Measurements from ENCODE around the gene VPS45.
"Not testable (repeated sequence)": the region's sequence is repeated elsewhere in the genome, so short reads cannot be mapped to it uniquely, and the experiment has no call there.

VPS45 gene

GRCh38 chr1:150161747-150162581 lies 94.4 kb downstream of the VPS45 start:
- peak in 1 of 5 experiments; percentile 50 for DNase-seq

- DNase-seq: no peak
Measured at GRCh38 chr1:150162582-150162861, 94.9 kb downstream of the VPS45 start.

DNA sequence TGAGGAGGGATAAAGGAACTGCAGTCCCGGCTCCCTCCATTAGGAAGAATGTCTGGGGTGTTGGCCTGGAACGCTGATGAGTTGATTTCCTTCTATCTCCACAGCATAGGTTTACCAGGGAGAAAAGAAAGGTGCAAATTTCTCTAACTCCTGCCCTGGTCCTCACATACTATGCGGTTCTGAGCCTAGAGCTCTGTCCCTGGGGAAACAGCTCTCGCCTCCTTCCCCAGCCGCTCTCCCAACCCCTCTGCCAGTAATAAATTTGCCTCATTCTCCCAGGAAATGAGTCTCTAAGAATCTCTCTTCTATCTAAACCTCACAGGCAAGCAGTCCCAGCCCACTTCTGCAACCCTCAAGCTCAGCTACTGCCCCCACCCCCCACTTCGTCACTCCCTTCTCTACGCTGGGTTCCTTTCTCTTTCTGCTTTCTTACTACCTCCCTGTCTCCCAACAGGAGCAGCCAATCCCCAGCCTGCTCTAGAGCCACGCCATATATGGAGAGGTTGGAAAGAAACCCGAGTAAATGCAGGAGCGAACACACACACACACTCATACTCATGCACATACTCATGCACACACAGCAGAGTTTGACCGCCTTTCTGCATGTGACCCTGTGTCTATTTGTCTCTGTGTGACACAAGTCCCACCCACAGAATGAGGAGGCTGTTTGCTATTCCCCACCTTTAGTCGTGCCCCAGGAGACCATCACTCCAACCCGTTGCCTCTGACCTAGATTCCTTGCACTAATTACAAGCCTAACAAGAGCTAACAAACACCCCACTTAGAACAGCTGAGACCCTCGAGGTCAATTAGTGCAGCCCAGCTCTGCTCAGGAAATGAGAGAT lies 95.5 kb downstream of the VPS45 start:
- DNase-seq: no peak

- DNase-seq: no peak
Measured at GRCh38 chr1:150164224-150164623, 96.6 kb downstream of the VPS45 start.

DNA sequence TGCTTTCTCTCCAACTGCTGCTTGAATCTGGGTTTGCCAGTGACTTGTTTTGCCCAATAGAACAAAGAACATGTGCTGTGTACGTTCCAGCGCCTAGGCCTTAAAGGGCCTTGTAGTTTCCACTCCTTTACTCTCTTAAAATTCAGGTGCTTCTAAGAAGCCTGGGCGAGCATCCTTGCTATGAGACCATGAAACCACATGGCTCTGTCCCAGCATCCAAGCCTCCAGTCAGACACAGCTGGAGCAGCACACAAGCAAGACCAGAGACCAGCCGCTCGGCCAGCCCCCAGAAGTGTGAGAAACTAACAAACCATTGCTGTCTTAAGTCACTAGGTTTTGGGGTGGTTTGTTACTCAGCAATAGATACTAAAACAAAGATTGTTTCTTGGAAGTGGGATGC lies 97.2 kb downstream of the VPS45 start:
- DNase-seq: no peak

DNA sequence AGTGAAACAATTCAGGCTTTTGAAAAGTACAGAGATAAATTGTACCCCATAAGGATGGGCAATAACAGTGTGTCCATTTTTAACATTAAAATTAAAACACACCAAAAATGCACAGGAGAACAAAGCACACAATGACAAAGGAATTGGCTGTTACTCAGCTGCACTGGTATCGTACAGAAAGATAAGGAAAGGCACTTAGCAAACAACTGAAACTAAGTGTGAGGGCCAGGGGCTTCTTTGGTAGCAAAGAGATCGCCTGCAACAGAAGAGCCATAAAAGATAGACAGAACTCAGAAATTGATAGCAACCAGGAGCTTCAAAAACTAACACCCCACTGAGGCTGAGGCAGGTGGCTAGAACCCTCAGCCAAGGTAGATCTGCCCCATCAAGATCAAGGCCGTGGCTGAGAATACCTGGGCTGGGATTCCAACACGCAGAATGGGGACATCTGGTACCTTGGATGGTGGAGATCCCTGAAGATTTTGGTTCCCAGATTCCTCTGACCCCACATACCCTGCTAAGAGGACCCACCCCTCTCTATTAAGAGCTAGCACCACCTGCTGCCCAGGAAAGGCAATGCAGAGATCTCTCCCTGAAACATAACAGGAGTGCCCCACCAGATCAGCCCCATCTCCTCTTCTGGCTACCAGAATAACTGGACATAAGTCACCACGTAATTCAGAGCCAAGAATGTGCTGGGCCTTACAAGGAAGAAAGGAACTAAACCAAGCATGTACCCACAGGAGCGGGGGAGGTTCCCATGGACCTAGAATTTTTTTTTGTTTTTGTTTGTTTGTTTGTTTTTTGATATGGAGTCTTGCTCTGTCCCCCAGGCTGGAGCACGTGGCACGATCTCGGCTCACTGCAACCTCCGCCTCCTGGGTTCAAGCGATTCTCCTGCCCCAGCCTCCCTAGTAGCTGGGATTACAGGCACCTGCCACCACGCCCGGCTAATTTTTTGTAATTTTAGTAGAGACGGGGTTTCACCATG lies 98.3 kb downstream of the VPS45 start:
- peak in 3 of 5 experiments; percentile 28 to 47 (median 39) for DNase-seq

DNA sequence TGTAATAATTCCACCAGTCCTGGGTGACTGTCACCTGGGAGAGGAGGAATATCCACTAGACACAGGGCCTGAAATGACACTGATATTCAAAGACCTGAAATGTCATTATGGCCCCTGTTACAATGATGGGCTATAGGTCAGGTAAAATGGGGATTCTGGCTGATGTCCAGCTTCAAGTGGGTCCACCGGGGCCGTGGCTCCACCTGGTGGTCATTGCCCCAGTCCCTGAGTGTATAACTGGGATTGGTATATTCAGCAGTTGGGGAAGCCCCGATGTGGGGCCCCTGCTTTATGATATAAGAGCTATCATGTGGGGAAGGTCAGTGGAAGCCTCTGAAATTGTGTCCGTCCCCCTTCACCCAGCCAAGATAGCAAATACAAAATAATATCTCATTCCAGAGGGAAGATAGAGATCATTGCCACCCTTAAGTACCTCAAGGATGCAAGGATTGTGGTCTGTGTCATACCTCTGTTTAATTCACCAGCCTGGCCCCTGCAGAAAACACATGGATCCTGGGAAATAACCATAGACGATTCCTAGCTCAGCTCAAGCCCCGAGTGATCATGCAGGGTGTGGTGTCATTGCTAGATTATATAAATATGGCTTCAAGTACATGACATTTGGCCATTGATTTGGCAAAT lies 101.5 kb downstream of the VPS45 start:
- peak in 3 of 5 experiments; percentile 21 to 43 (median 34) for DNase-seq

- no peak for DNase-seq
Measured at GRCh38 chr1:150171801-150172200, 104.2 kb downstream of the VPS45 start.

DNA sequence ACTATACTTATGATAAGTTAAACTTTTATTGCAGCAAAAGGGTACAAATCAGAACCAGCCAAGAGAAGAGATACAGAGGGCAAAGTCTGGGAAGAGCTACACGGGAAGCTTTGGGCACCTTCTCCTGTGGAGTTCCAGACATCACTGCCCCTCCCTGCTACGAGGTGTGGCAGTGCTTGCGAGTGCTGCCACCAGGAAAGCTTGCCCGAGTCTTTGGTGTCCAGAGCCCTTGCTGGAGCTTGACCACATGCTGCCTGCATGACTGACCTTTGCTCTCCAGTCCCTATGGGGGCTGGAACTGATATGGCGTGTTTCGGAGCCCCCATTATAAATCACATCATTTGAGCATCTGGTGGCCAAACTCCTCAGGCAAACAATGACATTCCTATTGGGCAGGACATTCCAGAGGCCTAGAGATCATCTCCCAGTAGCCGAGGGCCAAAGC lies 105.6 kb downstream of the VPS45 start:
- DNase-seq: no peak

DNA sequence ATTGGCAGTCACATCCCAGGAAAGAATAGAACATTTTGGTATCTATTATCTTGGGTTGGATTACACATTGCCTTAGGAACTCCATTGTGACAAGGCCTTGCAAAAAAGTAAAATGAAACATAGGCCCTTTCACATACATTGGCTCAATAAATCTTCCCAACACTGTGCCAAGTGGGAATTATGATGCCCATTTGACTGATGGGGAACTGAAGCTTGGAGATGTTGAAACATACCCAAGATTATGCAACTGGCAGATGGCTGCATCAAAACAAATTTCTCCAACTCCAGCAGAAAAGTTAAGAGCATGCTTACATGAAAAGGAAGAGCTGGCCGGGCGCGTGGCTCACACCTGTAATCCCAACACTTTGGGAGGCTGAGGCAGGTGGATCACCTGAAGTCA lies 109.0 kb downstream of the VPS45 start:
- no peak for DNase-seq

GRCh38 chr1:150178548-150178947 lies 111.0 kb downstream of the VPS45 start:
- DNase-seq: no peak

- no peak for DNase-seq
Measured at GRCh38 chr1:150179867-150180266, 112.3 kb downstream of the VPS45 start.

DNA sequence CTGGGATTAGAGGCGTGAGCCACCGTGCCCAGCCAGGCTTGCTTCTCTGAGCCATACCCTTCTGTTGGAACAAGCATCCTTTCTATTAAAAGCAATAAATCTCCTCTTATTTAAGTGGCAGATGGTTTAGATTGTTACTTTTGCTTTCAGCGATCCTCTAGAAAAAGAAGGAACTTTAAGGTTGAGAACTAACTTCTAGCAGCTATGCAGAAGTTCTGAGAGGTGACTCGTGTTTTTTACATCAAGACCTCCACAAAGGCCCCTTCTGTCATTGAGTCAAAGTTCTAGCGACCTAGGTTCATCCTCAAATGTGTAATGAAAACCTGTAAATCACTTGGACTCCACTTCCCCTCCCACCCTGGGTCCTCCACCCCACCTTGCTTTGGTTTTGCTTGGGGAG lies 112.9 kb downstream of the VPS45 start:
- DNase-seq: no peak

DNA sequence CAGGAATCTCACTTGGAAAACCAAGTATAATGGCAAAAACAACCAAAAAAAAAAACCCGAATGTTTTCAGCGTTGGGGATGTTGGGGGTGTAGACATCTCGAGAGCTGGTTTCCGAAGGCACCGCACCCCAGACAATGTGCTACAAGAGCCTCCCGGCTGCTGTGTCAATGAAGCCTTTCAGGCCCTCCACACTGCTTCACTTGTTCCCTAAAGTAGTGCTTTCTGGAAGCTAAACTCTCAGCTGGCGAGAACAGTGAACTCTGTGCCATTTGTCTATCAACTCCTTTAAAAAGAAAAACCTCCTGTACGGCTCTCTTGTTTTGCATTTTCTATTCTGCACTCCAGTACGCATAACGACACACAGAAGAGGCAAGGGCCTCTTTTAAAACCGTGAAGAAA lies 114.7 kb downstream of the VPS45 start:
- DNase-seq: no peak

- no peak for DNase-seq
Measured at GRCh38 chr1:150183061-150183460, 115.5 kb downstream of the VPS45 start.

GRCh38 chr1:150185481-150185880 lies 117.9 kb downstream of the VPS45 start:
- no peak for DNase-seq

- not testable (repeated sequence) for DNase-seq
Measured at GRCh38 chr1:150186438-150186788, 118.8 kb downstream of the VPS45 start.

DNA sequence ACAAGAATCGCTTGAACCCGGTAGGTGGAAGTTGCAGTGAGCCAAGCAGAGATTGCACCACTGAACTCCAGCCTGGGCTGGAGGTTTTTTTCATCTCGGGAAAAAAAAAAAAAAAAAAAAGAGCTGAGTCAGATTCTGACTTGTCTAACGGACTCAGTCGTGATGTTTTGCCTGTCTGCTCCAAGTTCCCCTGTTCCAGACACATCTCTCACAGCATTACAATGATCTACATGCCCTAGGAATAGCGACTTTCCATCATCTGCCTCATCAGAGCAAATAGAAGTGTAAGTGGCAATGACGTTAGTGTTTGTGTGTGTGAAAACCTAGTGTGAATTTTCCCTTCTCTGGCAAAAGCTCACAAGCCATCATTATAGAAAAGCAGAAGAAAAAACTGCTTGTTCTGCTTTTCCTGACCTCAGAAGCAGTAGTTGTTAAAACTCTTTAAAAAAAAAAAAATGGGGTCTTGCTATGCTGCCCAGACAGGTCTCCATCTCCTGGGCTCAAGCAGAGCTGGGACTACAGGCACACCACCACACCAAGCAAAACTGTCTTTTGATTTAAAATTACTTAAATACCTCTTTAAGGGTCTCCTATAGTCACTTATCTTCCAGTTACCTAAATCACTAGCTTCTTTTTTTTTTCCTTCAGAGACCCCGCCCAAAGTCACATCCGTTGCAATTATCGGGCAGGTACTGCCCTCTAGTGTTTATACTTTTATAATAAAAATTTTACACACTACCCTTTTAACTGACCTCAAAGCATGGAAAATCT lies 119.4 kb downstream of the VPS45 start:
- DNase-seq: peak in 3 of 5 experiments; percentile 5 to 75 (median 25)

GRCh38 chr1:150187560-150187931 lies 120.0 kb downstream of the VPS45 start:
- DNase-seq: no peak

DNA sequence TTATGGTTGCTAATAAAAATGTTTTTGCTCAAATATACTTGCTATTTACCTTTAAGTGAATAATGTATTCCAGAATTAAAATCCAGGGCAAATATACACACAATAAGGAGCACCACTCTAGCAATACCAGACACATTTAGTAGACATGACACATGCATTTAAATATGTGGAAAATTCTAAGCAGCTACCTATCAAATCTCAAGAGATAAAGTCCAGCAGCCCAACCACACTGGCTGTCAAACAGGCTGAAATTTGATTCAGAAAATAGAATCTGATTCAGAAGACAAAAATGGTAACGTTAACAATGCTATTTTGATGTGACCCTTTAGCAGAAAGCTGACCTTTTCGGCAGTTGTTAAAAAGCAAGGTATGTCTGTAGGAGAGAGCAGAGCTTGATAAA lies 124.4 kb downstream of the VPS45 start:
- no peak for DNase-seq

DNA sequence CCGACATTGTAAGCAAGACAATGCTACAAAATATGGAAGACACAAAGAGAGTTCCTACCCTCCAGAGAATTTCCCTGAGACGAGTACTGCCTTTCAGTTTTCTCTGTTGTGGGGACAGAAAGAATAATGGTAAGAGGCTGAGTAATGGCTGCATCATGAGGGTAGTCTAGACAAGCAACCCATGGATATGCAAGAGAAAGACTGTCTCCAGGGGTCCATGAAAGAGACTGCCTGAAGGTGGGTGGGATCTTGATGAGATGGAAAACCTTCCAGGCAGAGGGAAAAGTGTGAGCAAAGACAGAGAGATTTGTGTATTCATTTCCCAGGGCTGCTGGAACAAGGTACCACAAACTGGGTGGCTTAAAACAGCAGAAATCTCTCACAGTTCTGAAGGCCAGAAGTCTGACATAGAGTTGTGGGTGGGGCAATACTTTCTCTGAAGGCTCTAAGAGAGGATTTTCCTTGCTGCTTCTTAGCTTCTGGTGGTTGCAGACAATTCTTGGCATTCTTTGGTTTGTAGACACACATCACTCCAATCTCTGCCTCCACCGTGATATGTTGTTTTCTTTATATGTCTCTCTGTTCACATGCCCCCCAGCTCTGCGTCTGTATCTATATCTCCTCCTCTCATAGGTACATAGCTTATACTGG lies 126.9 kb downstream of the VPS45 start:
- no peak for DNase-seq

Measured in T-helper 2 cell (primary cell).